NCI-H510A treated with DMSO at 0.1 percent for 48 hours (cell line): ENCODE results near the gene SNPH.

Experiments used
- DNase-seq: peaks from one replicate; lab custom pipeline; 2025; lab: John Stamatoyannopoulos, UW

Gene SNPH

DNA sequence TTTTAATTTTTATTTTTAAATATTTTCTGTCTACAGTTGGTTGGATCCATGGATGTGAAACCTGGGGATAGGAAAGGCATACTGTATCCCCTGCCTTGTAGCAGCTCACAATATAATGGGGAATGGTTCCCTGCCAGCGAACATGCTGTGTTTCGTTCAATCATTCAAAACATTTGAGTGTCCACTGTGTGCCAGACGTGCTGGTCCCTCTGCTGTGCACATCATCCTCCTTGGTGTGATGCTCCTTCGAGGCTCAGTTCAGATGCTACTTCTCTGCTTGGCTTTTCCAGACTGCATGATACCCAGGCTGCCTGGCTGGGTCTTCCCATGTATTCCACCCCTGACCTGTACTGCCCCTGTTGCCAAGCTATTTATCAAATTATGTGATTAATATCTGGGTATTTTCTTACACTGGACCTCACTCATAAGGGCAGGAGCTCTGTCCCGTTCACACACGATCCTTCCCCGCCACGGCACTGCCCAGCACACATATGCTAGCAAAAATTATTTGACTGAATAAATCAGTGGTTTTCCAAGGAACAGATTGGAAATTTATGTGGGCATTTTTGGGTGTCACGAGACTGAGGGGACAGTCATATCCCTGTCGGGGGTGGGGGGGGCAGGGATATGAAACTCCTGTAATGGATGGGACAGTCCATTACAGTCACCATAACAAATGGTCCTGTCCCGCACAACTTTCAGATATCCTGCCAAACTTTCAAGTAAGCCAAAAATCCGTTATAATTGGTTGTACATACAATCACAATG is 57.9 kb downstream of the SNPH start:
- DNase-seq: no peak

DNA sequence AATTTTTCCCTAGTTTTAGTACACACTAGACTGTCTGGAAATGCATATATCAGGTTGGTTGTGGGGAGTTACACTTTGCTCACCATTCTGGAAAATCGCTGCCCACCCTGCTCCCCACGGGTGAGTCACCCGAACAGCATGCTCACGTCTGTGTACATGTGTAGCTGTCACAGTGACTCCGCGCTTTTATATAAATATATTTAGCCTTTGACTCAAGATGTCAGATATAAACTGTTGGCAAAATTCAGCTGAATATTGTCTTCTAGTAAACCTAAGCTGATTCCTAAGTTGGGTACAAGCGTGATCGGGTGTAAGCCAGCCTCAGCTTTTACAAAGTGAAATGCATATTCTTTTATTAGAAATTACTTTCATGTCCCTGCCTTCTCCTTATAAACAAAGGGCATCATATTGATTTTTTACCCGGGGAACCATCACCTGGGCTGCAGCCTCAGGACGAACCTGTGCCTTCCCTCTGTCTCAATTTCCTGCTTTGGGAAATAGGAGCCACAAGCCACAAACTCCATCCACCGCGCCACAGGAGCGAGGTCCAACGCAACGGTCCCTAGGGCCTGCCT is 58.6 kb downstream of the SNPH start:
- no peak for DNase-seq

DNA sequence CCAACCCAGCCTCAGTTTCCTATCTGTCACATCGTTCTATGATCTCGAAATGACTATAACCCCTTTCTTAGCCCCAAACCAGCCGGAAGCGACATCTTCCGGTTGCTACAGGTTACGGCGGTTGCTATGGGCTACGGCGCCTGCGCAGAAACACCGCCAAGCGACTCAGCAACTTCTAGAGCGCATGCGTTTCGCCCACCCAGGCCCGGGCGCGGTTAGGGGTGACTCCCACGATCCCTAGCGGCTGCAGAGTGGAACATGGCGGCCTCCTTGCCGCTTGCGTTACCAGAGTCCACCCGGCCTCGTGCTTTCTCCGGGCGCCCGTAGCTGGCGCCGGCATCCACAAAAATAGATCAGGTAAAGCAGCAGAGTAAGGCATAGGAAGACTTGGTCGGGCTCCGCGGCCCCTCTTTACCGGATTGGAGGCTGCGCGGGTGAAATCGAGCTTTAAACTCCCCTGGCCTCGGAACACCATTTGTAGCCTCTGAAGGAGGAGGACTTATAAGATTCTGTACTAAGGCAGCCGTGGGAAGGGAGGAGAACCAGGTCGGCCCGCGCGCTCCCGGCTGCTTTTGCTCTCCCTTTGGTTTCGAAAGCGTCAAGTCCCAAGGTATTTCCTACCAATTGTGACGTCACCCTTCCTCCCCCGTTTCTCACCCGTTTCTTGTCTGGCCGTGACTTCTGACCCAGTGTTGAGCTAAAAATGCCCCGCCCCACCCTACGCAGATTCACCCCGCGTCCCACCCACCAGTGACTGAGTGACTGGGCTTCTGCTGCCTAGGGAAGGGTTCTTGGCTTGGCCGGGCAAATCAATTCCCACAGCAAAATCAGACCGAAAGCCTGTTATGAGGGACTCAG is 59.3 kb downstream of the SNPH start:
- peak; percentile 97 for DNase-seq

DNA sequence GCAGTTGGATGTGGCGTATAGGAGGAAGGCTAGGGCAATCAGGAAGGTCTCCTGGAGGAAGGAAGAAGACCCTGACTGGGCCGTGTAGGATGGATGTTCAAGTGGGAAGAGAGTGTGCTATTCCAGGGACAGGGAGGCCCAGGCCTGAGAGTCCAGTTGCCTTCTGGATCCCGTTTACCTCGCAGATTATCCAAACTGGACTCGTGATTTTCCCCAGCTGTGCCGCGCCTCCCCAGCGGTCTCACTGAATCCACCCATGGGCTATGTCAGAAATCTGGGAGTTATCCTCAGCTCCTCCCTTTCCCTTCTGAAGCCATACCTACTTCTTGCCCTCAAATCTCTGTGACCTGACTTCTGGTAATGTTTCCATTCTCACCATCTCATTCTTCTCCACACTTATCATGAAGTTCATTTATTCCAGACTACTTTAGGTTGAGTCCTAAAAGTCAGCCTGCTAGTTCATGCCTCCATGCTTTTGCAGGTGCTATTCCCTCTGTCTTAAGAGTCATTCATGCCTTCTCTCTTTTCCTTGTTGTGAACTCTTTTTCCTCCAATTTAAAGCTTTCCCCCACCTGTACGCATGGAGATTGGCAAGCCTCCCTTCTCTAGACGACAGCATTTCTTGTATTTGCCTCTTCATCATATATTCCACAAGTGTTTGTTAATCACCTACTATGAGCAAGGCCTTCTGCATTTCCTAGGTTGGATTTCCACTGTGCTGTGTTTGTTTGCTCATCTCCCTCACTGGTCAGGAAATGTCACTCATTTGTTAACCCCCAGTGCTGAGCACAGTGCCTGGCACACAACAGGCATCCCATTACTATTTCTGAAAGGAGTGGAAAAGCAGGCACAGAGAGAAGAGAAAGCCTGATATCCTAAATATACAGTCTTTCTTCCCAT is 60.2 kb downstream of the SNPH start:
- no peak for DNase-seq

DNA sequence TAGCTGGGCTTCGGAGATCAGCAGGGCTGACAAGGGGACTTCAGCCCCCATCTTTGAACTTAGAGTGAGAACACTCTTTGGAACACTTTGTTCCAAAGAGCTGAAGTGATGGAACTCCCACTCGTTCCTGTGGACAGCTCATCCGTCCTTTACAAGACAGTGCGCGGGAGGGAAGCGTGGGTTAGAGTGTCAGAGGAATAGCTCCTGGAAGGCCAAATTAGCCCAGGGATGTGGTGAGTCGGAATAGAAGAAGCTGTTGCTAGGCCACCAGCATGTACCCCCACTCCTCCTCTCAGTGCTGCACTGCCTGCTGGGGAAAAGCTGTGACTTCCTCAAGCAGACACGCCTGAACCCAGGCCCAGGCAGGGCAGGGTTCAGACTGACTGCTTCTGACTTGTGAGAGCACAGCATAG is 61.2 kb downstream of the SNPH start:
- no peak for DNase-seq

DNA sequence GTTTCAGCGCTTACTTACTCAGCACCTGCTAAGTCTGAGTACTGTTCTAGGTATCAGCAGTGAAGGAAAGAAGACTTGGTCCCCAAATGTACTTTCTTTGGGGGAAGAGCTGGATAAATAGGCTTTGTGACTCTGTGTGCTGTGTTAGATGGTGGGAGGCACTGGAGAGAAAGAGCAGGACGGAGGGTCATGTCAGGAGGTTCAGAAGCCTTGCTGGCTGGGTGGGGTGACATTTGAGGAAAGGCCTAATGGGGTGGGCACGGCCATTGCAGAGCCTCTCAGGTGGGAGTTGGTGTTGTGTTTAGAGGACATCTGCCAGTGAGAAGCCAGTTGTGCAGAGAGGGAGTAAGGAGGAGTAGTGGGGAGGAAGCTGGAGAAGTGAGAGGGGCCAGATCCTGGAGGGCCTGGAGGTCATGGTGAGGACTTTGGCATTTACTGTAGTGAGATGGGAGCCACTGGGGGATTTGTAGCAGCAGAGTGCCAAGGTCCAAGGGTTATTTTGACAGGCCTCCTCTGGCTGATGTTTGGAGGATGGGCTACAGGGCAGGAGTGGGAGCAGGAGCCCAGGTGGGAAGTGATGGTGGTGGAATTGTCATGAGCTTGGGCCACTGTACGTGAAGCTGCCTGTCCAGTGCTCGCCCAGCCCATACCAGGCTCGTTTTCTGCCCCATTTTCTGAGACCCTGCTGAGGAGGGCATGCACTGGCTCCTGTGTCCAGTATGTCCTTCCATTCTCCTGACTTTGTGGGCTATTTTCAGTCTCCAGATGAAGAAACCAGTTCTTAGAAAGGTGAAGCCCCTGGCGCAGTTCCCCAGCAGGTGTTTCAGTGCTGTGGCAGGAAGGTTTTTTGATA is 62.0 kb downstream of the SNPH start:
- no peak for DNase-seq

DNA sequence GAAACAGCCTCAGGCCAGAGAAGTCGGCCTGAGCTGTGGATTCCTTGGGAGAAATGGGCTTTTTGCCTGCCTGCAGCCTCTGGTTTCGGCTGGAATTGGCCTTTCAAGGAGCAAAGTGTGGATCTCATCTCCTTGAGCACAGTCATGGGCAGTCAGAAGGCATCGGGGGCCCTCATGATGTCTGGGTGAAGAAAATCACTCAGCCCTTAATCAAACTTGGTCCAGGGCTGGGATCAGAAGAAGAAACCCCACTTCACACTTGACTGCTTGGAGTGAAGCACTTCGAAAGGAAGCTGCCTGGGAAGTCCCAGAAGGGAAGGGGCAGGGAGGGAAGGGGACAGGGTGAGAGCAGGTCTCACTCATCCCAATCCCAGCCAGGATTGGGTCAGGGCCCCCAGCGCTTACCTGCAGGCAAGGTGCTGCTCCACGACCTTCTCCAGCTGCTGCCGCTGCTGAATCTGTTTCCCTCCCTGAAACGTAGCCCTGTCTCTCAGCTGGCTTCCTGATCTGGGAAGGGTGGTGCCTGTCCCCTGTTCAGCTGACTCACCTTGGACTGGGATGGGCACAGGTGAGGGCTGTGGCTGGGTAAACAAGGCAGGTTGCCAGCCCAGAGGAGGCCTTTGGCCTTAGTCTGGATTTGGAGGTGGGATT is 62.7 kb downstream of the SNPH start, which contains the start of gene SDCBP2:
Gene SDCBP2, minus strand, starts transcription at position 460 of the 651 bp plus-strand sequence. CDS start 8,723 bp downstream, outside the sequence.
- DNase-seq: peak; percentile 43

DNA sequence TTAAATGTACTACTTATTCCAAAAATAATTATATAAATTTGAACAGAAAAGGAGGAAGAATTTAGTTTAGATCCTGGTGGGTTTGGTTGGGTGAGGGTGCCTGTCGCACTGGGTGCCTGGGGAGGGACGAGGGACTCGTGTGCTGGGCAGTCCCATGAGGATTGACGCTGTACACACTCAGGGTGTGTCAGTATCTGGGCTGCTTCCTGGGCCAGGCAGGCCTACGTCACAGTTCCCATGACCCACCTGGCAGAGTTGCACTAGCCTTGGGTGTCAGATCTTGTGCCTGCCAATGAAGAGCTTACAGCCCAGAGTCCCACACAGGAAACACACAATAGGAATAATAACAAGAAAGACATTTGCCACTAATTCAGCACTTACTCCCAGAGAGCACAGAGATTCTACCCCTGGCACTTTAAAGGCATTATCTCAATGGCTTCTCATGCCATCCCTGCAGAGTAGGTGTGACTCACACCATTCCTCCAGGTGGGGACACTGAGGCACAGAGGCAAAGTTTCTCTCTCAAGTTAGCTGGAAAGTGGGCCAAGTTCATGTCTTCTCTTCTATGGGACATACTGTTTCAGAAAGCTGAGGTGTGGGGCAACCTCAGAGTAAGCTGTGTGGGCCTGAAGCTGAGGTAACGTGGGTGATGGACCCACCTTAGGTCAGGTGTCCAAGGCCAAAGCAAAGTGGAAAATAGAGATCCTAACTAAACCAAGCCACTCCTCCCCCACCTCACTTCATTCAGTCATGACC is 64.2 kb downstream of the SNPH start:
- no peak for DNase-seq

DNA sequence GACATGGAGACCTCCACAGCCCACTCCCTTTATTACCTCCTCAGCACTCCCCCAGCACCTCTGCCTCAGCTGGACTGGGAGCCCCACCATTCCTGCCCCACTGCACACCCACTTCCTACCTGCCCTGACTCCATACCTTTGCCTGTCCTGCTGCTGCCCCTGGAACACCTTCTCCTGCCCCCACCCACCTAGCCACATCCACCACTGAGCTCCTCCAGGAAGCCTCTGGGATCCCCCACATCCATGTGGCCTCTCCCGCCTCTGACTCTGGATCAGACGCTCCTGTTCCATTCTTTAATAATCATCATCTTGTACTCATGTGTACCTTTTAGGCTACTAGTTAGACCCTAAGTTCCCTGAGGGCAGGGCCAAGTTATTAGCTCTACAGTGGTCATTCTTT is 65.0 kb downstream of the SNPH start:
- DNase-seq: no peak

DNA sequence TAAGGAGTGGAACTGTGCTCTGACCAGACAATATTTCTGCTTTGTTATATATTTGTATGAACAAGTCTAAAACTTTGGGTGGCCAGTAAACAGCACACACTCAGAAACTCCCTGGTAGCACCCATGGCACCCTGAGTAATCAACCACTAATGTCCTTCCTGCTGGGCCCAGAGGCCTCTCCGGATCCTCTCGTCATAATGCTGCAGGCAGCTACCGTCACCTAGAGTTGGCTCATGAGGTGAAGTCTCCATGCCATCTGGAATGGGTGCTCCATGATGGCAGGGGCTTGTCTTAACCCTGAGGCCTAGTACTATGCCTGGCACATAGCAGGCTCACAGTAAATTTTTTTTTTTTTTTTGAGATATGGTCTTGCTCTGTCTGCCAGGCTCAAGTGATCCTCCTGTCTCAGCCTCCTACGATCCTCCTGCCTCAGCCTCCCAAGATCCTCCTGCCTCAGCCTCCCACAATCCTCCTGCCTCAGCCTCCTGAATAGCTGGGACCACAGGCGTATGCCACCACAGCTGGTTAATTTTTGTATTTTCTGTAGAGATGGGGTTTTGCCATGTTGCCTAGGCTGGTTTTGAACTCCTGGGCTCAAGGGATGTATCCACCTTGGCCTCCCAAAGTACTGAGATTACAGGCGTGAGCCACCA is 65.8 kb downstream of the SNPH start:
- no peak for DNase-seq

DNA sequence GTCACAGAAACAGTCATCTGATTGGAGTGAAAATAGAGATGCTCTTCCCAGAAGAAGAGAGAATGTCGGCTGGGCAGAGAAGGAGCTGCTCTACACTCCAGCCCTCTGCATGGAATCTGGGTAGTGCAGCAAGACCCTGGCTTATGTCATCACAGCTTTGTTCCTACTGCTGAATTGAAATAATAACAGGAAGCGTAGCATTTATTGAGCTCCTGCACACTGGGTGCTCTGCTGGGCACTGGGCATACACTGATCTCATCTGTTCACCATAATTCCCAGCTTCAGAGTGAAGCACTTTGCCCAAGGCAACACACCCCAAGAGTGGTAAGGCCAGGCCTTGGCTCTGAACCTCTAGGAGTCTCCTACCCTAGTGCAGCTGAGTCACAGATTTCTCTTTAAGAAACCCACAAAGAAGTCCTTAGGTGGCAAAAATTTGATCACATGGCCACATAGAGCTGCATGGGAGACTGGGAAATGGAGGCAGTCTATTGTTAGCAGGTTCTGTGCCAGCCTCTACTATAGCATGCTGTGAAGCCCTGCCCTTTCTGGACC is 66.7 kb downstream of the SNPH start:
- no peak for DNase-seq

DNA sequence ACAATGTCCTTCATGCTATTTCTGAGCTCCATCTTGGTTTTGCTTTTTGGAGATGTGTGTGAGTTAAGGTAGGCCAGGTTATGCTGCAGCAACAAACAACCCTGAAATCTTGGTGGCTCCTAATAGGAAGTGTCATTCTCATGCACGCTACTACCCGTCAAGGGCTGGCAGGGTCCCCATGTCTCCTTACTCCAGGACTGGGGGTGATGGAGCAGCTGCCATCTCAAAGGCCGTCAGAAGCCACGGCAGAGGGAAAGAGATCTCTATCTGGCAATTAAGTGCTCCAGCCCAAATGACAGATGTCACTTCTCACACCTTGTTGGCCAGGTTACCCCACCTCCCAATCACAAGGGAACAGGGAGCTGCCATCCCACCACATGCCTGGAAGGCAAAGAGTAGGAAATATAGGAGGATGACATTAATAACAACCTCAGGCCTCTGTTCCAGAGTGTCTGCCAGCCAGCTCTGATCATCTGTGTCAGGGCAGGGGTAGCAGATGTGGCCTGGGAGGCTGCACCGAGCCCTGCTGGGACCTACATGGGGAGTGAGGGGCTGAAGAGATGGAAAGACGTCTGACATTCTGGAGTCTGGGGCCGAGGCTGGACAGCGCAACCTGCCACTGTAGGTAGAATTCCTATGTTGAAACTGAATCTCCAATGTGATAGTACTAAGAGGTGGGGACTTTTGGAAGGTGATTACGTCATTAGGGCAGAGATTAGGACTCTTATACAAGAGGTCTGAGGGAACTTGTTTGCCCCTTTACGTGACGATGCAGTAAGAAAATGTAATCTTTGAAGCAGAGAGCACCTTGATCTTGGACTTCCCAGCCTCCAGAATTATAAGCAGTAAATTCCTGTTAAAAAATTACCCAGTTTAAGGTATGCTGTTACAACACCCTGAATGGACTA is 67.6 kb downstream of the SNPH start:
- no peak for DNase-seq

DNA sequence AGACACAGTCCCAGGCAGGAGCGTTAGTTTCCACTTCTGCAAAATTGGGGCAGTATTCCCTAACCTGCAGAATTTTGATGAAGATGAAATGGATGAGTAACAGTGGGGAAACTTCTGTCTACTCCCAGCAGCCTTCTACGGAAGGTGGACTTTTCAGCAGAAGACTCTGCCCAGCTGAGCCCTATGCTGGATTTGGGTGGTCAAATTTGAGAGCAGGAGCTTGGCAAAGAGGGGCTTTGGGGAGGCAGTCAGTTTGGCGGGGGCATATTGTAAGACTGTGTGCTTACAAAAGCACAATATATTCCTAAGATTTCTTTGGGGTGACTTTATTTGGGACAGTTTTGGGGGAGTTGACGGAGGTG is 68.3 kb downstream of the SNPH start:
- DNase-seq: no peak

DNA sequence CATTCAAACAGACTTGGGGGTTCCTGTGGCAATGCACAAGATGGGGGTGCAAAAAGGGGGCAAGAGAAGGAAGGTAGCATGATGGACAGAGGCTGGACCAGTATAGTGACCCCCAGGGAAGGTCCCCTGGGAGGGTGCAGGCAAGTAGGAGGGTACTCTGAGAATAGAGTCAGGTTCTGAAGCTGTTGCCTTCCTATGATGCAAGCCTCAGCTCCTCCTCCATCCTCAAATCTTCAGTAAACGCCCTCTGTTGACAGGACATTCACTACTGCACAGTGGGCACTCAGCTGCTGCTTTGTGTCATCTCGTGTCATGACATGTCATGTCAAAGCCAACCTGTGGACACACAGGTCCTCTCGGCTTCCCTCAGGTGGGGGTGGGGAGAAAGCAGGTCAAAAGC is 68.7 kb downstream of the SNPH start:
- peak; percentile 50 for DNase-seq

DNA sequence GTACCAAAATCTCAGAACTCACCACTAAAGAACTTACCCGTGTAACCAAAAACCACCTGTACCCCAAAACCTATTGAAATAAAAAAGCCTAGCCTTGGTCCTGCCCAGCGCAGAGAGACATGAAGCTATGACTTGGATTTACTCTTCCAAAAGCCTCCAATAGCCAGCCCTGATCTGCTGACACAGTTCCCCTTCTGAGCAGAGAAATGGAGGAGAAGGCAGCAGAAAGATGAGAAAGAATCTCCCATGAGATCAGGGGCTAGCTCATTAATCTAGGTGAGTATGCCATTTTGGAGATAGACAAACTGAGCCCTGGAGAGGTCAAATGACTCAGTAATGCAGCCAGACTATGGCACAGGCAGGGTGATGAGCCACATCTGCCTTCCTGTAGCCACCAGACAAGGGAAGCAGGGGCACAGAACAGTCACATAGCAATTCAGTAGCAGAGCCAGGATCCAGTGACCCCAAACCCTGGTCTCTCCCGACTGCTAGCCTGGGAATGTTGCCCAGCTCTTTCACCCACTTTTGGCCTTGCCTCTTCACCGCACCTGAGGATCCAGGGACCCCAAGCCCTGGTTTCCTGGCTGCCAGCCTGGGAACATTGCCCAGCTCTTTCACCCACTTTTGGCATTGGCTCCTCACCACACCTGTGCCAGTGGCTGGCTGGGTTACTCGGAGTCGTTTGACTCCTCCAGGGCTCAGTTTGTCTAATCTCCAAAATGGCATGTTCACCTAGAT is 70.0 kb downstream of the SNPH start:
- no peak for DNase-seq

DNA sequence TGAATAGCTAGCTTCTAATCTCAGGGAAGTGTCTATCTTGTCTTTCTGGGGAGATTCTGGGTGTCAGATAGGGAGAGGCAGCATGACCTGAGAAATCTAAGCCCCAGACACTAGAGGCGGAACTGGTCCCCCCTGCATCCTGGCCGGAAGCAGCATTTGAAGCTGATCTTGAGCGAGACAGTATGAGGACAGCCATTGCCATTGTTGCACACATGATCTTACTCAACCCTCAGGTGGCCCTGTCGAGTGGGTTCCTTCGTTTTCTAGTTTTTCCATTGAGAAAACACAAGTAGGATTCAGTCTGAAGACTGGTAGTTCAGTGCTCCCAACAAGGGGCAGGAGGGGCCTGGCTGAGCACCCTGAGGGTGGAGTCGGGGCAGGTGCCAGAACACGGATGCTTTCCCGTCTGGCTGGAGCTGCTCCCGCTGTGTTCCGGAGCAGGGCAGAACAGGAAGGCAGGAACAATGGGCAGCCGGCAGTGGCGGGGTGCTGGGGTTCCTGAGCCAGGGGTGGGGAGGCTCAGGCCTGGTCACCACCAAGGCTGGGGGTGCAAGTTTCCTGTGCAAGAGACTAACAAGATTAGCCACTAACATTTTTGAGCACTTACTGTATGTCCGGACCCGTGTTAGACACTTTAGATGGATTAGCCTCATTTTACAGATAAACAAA is 70.7 kb downstream of the SNPH start:
- no peak for DNase-seq
